NCI-H146 treated with DMSO at 0.1 percent for 48 hours (cell line): ENCODE results near the gene HOMER1.

Experiments
- DNase-seq: peaks from one replicate; lab custom pipeline; 2025; ENCODE audit not compliant: unreplicated experiment; lab: John Stamatoyannopoulos, UW

The HOMER1 gene

GRCh38 chr5:79329453-79329852 is 184.5 kb downstream of the HOMER1 start:
- no peak for DNase-seq
